DND-41 (cell line): ENCODE measurements around the gene TMPRSS4.

Experiments
- CTCF ChIP-seq: IDR thresholded peaks from 2 replicates; pipeline ENCODE4 v1.5.1; 2012; ENCODE audit warnings: borderline replicate concordance, low read length, moderate library complexity, mild to moderate bottlenecking; ENCODE audit not compliant: poor library complexity, severe bottlenecking; ENCODE audit errors: extremely low read depth
- EZH2 ChIP-seq: IDR thresholded peaks from 3 replicates; pipeline ENCODE4 v1.6.1; 2012; ENCODE audit warnings: borderline replicate concordance, low read depth, mild to moderate bottlenecking, moderate library complexity, low read length, inconsistent platforms; ENCODE audit not compliant: severe bottlenecking

- TF ChIP-seq CTCF: no peak
- no peak for TF ChIP-seq EZH2
These were observed 24.2 kb upstream of the TMPRSS4 start for GRCh38 chr11:118052581-118053206.
